ENCODE measurements around the gene MANF. TPM values are rescaled to one million over a fixed set of nuclear protein-coding genes. Genes with fewer than 3 reads are reported as not detected.
A peak's percentile ranks its signal among the peaks of the same experiment; 100 is the strongest.

The MANF gene
- total and polyA plus RNA-seq, 7 donors, result 12.6 to 42.4 (median 18.3) TPM

- Histone ChIP-seq H3K27me3 (ENCODE audit: insufficient read depth in 3 of 3, low read length in 2 of 3) (no peaks in the 10 kb centered on the region), H3K9me3 (no peaks in the 10 kb centered on the region), H3K4me1 (peaks cover 38% of the 10 kb centered on the region), H3K36me3 (ENCODE audit: insufficient read depth in 1 of 2, low read depth in 1 of 2) (peaks cover 0 to 83% of the 10 kb centered on the region in 2 donors), H3K27ac (peak overlapping the region; percentile 38), H3K4me3 (no peak overlapping the region)
- no peak for ATAC-seq
- intact Hi-C loops (cut with DNase I), result loop anchor here in 1 of 2 donors (10.0 kb wide), 1 partner anchor 279 kb away; the partner anchor contains the start of gene TEX264
- 65 to 69% (median 67%) methylated on average over 12 of the region's 12 CpGs for WGBS, 3 donors
- DNase-seq, result no peak
- TF ChIP-seq CTCF (IDR thresholded peaks at IDR 0.05), result no peak
These were observed 10.6 kb downstream of the MANF start for GRCh38 chr3:51395493-51396213.

GRCh38 chr3:51396401-51396800 is 11.3 kb downstream of the MANF start:
- Histone ChIP-seq H3K27ac (peak overlapping the region; percentile 38), H3K4me1 (peaks cover 37% of the 10 kb centered on the region), H3K9me3 (no peaks in the 10 kb centered on the region), H3K36me3 (ENCODE audit: insufficient read depth in 1 of 2, low read depth in 1 of 2) (peaks cover 0 to 90% of the 10 kb centered on the region in 2 donors), H3K4me3 (no peak overlapping the region), H3K27me3 (ENCODE audit: insufficient read depth in 3 of 3, low read length in 2 of 3) (no peaks in the 10 kb centered on the region)
- WGBS, 3 donors, result 89 to 100% (median 89%) methylated on average over 1 of the region's 1 CpG
- intact Hi-C loops (cut with DNase I), result loop anchor here in 1 of 2 donors (10.0 kb wide), 1 partner anchor 278 kb away; the partner anchor contains the start of gene TEX264
- DNase-seq (no peak), ATAC-seq (no peak)
- TF ChIP-seq CTCF (IDR thresholded peaks at IDR 0.05), result no peak

GRCh38 chr3:51397392-51397791 is 12.3 kb downstream of the MANF start:
- no peaks in the 10 kb centered on the region for H3K27me3 ChIP-seq (ENCODE audit: insufficient read depth in 3 of 3, low read length in 2 of 3)
- intact Hi-C loops (cut with DNase I), result loop anchor here in 1 of 2 donors (10.0 kb wide), 1 partner anchor 277 kb away; the partner anchor contains the start of gene TEX264
- DNase-seq (no peak), ATAC-seq (no peak)
- H3K27ac ChIP-seq, result peak overlapping the region; percentile 38
- H3K9me3 ChIP-seq, result no peaks in the 10 kb centered on the region
- no peak for TF ChIP-seq CTCF (IDR thresholded peaks at IDR 0.05)
- H3K36me3 ChIP-seq (ENCODE audit: insufficient read depth in 1 of 2, low read depth in 1 of 2), result peaks cover 0 to 97% of the 10 kb centered on the region in 2 donors
- H3K4me1 ChIP-seq, result peaks cover 33% of the 10 kb centered on the region
- H3K4me3 ChIP-seq, result no peak overlapping the region
- 52 to 76% (median 66%) methylated on average over 5 of the region's 5 CpGs for WGBS, 3 donors

GRCh38 chr3:51398595-51399310 is 13.7 kb downstream of the MANF start:
- Histone ChIP-seq H3K36me3 (ENCODE audit: insufficient read depth in 1 of 2, low read depth in 1 of 2) (peaks cover 0 to 92% of the 10 kb centered on the region in 2 donors), H3K4me3 (no peak overlapping the region), H3K4me1 (peaks cover 21% of the 10 kb centered on the region), H3K9me3 (no peaks in the 10 kb centered on the region), H3K27ac (no peak overlapping the region), H3K27me3 (ENCODE audit: insufficient read depth in 3 of 3, low read length in 2 of 3) (no peaks in the 10 kb centered on the region)
- TF ChIP-seq CTCF (IDR thresholded peaks at IDR 0.05), result no peak
- DNase-seq (no peak), ATAC-seq (no peak)
- intact Hi-C loops (cut with DNase I), result loop anchor here in 1 of 2 donors (10.0 kb wide), 1 partner anchor 276 kb away; the partner anchor contains the start of gene TEX264
- WGBS, 3 donors, result 70 to 74% (median 72%) methylated on average over 8 of the region's 8 CpGs

Measured in psoas muscle (tissue), 8 donors.